HCT116 (cell line): Measurements from ENCODE around the gene SYT9.

Experiments used
- EZH2phosphoT487 ChIP-seq: fragments of 200-600 bp; IDR thresholded peaks from 2 replicates; pipeline ENCODE4 v1.6.1; 2018; ENCODE audit warnings: antibody characterized with exemption, borderline replicate concordance
- POLR2A ChIP-seq: IDR thresholded peaks from 2 replicates; pipeline ENCODE4 v1.7.0; 2011; ENCODE audit warnings: borderline replicate concordance; ENCODE audit not compliant: insufficient read depth, insufficient read length; ENCODE audit errors: extremely low read depth
- POLR2AphosphoS5 ChIP-seq: IDR thresholded peaks from 2 replicates; pipeline ENCODE4 v1.6.1; 2011; ENCODE audit warnings: mild to moderate bottlenecking, low read depth, low read length, moderate library complexity
- SRF ChIP-seq: IDR thresholded peaks from 2 replicates; pipeline ENCODE4 v1.6.1; 2012; ENCODE audit warnings: low read depth
- TF ChIP-seq, protein P1 (sequence below), 3 experiments: fragments of 200-600 bp in 1 of 3; sonication (generic) in 1 of 3; IDR thresholded peaks in 2 of 3; conservative IDR thresholded peaks in 1 of 3; 2 replicates each; pipeline ENCODE4 v1.5.1; 2012 to 2017; ENCODE audit warnings: low read depth in 2 of 3, low read length in 2 of 3, antibody characterized with exemption in 1 of 3, borderline replicate concordance in 1 of 3, control low read depth in 1 of 3, mild to moderate bottlenecking in 1 of 3, mixed read lengths in 1 of 3, mixed run types in 1 of 3, moderate library complexity in 1 of 3; ENCODE audit not compliant: insufficient read depth in 1 of 3
- TF ChIP-seq, protein P2 (sequence below): IDR thresholded peaks from 2 replicates; pipeline ENCODE4 v1.6.1; 2012

DNA sequence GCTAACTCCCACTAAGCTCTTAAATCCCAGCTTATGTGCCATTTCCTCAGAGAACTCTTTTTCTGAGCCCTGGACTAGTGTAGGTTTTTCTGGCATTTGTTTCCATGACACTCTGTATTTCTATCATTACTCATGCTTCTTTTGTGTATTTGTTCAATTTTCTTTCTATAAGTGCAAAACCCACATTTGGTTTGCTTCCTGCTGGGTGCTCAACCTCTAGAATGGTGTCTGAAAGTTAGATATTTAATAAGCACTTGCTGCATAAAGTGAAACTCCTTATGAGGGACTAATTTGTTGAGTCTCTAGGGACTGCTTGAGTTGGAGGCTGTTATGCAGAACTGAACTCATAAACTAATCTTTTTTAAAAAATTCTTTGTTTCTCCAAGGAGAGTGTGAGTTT lies 68.6 kb downstream of the SYT9 start:
- TF ChIP-seq POLR2A (no peak), EZH2phosphoT487 (no peak), SRF (no peak), POLR2AphosphoS5 (no peak)
- TF ChIP-seq, protein P1, sequence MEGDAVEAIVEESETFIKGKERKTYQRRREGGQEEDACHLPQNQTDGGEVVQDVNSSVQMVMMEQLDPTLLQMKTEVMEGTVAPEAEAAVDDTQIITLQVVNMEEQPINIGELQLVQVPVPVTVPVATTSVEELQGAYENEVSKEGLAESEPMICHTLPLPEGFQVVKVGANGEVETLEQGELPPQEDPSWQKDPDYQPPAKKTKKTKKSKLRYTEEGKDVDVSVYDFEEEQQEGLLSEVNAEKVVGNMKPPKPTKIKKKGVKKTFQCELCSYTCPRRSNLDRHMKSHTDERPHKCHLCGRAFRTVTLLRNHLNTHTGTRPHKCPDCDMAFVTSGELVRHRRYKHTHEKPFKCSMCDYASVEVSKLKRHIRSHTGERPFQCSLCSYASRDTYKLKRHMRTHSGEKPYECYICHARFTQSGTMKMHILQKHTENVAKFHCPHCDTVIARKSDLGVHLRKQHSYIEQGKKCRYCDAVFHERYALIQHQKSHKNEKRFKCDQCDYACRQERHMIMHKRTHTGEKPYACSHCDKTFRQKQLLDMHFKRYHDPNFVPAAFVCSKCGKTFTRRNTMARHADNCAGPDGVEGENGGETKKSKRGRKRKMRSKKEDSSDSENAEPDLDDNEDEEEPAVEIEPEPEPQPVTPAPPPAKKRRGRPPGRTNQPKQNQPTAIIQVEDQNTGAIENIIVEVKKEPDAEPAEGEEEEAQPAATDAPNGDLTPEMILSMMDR (IDR thresholded peaks at IDR 0.05 in 2 of 3, conservative IDR thresholded peaks at IDR 0.05 in 1 of 3; ENCODE audit: borderline replicate concordance in 1 of 3, insufficient read depth in 1 of 3, low read depth in 2 of 3, low read length in 2 of 3), result no peak
- TF ChIP-seq, protein P2, sequence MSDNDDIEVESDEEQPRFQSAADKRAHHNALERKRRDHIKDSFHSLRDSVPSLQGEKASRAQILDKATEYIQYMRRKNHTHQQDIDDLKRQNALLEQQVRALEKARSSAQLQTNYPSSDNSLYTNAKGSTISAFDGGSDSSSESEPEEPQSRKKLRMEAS, result no peak
